HG03108 (cell line): Measurements from ENCODE around the gene SPACA6.
"Not testable (repeated sequence)": the region's sequence is repeated elsewhere in the genome, so short reads cannot be mapped to it uniquely, and the experiment has no call there.

Experiments
- ATAC-seq: cut with Tn5 transposase; IDR thresholded peaks from one replicate; pipeline ENCODE4 v1.9.1; 2021; ENCODE audit warnings: moderate library complexity; ENCODE audit not compliant: unreplicated experiment

The SPACA6 gene

DNA sequence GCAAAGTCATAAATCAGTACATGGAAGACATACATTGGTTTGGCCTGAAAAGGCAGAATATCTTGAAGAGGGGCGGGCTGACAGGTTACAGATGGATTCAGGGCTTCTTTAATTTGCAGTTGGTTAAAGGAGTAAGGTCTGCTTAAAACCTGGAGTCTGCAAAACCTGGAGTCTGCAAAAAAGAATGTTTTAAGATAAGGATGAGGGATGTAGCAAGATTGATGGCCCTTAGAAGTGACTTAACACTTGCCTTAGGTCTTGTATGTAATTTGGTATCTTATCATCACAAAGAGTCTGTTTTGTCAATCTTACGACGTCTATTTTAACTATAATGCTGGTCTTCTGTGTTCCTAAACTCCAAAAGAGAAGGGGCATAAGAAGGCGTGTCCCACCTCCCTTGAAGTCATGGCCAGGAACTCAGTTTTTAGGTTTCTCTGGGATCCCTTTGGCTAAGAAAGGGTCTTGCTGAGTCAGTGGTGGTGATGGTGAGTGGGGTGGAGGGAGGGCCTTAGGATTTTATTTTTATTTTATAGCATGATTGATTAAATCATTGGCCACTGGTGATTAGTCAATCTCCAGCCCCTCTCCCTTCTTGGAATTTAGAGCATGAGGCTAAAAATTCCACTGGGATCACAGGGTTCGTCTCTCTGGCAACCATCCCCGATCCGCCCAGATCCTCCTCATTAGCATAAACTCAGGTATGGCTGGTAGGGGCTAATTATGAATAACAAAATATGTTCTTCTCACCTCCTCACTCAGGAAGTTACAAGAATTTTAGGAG lies 40.8 kb downstream of the SPACA6 start:
- no peak for ATAC-seq

DNA sequence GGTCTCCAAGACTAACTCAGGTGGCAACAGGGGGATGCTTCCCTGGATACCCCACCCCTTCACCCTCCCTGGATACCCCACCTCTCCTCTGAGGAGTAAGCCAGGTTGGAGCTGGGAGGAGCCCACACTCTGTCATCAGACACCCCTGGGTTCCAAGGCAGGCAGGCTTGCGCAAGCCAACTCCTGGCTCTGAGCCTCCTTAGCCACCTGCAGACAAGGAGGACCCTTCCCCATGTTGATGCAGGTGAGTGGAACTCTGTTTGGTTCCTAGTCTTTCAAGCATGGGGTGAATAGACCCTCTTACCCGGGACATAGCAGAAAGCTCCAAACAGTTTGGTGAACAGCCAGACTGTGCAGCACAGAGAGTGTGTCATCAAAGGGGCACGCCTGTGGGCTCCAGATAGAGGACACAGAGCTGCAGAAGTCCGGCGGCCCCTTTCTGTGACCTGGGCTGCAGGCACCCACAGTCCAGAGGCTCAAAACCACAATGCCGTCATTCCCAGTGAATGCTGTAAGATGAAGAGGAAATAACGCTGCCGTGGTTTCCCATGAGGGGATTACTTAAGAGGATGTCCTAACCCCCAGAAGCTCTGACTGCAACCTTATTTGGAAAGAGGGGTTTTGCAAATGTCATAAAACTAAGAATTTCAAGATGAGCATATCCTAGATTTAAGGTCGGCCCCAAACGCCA lies 42.8 kb downstream of the SPACA6 start:
- no peak for ATAC-seq

DNA sequence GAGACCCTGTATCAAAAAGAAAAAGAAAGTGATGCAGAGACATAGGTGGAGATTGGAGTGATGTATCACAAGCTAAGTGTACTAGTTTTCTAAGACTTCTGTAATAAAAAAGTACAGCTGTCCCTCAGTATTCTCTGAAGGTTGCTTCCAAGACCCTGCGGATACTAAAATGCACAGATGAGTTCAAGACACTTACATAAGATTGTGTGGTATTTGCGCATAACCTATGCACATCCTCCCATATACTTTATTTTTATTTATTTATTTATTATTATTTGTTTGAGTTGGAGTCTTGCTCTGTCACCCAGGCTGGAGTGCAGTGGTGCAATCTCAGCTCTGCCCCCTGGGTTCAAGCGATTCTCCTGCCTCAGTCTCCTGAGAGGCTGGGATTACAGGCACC lies 44.3 kb downstream of the SPACA6 start:
- ATAC-seq, result no peak

DNA sequence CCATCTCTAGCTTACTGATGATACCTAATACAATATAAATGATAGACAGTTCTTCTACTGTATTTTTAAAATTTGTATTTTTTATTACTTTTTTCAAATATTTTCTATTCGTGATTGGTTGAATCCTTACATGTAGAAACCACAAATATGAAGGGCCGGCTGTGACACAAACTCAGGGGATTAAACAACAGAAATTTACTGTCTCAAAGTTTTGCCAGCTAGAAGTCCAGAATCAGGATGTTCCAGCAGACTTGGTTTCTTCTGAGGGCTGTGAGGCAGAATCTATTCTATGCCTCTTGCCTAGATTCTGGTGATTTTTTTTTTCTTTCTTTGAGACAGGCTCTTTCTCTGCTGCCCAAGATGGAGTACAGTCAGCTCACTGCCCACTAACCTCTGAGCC lies 44.8 kb downstream of the SPACA6 start:
- ATAC-seq, result no peak

DNA sequence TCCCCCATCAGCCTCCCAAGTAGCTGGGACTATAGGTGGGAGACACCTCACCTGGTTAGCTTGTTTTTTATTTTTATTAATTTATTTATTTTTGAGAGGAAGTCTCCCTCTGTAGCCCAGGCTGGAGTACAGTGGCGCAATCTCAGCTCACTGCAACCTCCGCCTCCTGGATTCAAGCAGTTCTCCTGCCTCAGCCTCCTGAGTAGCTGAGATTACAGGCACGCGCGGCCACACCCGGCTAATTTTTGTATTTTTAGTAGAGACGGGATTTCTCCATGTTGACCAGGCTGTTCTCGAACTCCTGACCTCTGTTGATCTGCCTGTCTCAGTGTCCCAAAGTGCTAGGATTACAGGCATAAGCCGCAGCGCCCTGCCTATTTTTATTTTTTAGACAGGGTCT lies 45.4 kb downstream of the SPACA6 start:
- not testable (repeated sequence) for ATAC-seq

DNA sequence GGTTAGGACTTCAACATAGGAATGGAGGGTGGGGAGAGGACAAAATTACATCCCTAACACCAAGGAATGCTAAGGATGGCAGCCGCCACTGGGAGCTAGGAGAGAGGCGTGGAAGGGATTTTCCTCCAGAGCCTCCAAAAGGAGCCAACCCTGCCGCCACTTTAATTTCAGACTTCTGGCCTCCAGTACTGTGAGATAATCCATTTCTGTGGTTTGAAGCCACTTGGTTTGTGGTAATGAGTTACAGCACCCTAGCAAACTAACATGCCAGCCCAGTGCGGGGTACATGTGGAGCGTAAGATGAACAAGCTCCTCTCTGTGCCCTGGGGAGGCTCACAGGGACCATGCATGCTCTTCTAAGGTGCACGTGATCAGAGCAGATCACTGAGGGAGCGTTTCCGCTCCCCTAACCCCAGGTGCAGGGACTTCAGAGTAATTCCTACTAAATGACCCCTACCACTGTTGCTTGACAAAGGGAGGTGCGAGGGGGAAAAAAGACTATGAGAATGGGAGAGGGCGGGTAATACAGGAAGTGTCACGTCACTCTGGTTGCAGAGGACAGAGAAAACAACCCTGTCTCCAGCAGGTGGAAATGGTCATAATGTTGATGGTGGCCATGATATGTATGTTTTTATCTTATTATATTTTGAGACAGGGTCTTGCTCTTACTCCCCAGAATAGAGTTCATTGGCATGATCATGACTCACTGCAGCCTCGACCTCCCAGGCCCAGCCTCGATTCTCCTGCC lies 46.5 kb downstream of the SPACA6 start:
- ATAC-seq, result no peak

DNA sequence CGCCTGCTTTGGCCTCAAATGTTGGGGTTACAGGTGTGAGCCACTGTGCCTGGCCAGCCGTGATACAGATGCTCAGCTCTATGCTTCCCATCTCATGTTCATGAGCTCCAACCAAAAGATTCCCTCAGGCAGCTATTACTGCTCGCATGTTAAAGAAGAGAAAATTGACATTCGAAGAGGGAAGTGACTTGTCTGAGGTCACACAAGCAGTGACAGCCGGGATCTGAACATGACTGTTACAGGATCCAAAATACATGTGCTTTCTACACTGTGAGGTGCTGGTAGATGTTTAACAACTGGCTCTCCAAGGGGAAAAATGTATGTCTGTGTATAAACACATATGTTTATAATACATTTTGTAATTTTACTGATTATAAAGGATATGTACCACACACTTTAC lies 47.2 kb downstream of the SPACA6 start:
- ATAC-seq, result no peak

DNA sequence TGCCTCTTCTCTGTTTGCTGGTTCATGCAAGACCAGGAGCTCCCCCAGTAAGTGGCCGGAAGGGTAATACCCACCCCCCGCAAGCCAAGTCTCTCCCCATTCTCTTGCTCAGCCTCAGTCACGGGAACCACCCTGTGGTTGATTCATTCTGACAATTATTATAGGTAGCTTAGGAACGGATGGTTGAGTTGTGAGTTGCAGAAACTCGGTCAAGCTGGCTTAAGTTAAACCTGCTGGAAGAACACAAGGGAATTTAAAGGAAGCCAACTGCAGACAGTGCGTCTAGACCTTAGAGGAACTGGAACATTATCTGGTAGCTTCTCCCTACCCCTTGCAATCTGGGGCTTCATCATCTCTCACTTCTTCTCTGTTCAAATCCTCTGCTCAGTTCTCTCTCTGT lies 49.7 kb downstream of the SPACA6 start:
- ATAC-seq, result no peak

DNA sequence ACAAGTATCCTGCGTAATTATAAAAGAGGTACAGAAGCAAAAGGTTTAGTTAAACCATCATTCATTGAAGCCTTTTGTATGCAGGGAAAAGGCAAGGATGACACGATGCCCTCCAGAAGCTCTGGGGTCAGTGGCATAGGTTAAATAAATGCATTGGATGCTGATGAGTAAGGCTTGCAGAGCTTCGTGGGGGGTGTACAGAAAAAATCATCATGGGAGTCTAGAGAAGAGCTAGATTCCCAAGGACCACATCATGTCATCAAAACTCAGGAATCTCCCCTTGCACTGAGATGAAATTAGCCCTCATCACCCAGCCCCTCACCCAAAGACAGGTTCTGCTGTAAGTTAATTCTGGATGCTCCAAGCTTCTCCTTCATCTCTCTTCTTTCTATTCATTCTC lies 50.3 kb downstream of the SPACA6 start:
- ATAC-seq, result no peak

DNA sequence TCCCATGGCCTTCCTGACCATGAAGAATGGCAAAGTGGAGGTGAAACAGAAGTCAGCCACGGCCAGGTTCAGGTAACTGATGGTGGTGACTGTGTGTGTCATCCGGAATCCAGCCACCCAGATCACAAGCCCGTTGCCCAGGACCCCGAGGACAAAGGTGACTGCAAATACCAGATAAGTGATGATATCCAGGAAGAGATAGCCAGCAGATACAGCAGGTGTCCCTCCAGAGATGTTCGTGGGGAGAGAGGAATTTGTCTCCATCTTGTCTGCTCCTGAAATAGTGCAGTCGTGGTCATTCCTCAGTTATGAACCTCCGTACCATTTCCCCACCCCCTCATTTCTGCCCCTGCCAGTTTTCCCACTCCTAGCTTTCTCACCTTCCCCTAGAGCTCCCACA lies 53.6 kb downstream of the SPACA6 start:
- no peak for ATAC-seq

DNA sequence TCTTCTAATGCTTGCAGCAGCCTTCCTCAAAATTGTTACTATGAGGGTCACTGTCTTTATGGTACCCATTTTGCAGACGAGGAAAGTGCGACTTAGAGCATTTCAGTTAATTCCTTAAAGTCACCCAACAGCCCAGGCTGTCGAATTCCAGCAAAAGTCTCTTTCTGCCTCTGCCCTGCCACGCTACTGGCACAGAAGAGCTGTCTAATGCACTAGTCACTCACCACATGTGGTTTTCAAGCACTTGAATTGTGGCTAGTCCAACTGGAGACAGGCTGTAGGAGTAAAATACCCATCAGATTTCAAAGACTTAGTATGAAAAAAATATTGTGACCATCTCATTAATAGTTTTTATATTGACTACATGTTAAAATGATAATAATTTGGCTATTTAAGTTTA lies 56.8 kb downstream of the SPACA6 start:
- ATAC-seq, result no peak

DNA sequence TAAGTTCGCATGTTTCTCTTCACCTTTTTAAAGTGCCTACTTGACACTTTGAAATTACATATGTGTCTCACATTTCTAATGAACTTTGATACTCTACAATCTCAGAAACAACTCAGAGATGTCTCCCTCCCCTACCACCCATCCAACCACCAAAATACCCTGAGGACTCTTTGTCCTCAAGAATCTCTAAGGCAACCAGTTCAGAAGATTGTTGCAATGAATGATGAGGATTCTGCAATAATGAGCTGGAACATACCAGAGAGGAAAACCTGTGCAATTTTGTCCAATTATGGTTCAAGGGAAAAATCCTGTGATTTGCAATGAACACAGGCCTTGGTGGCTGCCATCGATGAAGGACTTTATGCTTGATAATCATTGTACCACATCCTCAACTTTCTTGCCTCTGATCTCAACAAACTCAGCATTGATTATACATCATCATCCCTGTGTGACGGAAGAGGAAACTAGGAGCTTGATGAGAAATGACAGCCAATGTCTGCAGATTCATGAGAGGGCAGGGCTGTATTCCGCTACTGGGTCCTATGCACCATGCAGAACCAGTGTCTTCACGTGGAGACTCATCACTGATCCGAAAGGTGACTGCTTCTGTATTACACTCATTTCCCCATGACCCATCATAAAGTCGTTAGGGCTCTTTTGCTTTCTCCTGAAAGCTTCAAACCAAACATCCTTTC lies 57.4 kb downstream of the SPACA6 start:
- ATAC-seq, result no peak

DNA sequence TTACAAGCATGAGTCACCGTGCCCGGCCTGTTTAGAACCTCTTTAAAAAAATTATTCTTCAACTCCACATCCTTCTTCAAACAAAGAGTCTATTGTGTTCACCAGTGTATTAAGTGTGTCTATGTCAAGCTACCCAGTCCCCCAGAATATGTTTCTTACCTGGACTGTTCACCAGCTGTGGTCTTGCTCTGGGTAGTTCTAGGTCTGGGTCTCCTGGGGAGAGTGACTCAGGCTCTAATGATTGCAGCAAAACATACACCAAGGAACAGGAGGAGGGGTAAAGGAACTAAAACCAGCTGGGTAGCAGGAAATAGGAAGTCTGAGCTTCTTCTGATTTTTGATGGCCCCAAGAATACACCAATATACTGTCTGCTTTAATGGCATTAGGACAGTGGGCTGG lies 58.5 kb downstream of the SPACA6 start, which contains the start of gene FPR1:
Gene FPR1, minus strand, starts transcription at position 224 of the 400 bp plus-strand sequence. CDS start 4,884 bp downstream, outside the sequence.
- no peak for ATAC-seq

DNA sequence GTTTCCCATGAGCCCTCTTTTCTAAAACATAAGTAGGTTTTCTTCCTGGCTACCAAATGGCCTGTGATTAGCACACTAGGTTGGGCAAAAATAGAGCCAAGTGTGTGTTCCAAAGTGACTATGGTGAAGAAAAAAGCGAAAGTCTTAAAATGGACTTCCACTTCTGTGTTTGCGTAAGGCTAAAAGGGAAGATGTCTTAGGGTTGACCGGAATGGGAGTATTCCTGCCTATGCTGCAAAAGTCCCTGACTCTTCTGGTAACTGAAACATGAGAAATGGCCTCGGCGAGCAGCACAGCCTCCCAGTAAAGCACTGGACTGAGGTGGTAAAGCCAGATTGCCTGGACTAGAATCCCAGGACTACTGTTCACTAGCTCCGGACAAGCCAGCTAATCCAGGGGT lies 61.0 kb downstream of the SPACA6 start:
- ATAC-seq, result no peak

DNA sequence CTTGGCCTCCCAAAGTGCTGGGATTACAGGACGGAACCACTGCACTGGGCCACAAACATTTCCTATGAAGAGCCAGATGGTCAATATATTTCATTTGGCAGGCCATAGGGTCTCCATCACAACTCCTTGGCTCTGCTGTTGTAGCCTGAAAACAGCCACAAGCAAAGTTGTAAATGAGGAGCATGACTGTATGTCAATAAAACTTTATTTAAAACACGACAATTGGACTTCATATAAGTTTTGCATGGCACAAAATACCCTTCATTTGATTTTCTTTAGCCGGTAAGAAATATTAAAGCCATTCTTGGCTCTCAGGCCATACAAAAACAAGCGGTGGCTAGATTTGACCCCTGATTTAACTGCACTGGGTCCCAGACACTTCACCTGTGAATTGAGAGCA lies 61.6 kb downstream of the SPACA6 start:
- no peak for ATAC-seq
